ENCODE data around the gene GOT1. TPM values are rescaled to one million over a fixed set of nuclear protein-coding genes. Genes with fewer than 3 reads are reported as not detected.

GOT1 gene
- 65.7 and 78.3 TPM in 2 replicates for total RNA-seq (2021)
- Bru-seq, nascent RNA, result percentile 79 among the genes with signal in this experiment
- BruChase-seq, experiment 1, labeled RNA remaining after a 2-hour chase, result percentile 67 among the genes with signal in this experiment
- BruChase-seq, experiment 2, labeled RNA remaining after a 6-hour chase, result percentile 74 among the genes with signal in this experiment
- long read RNA-seq, transcript GOT1-201 (9 exons, 2,923 nt), result major isoform, 309 of 332 reads
- long read RNA-seq, partial matches to known transcripts, result 4 of 332 reads
- long read RNA-seq, other reads (novel, unspliced or antisense), result 19 of 332 reads

GRCh38 chr10:99430451-99431189 lies at the start of gene GOT1:
GOT1 (minus strand) TSS chr10:99430624; CDS start chr10:99430565, 59 bp downstream.
- BruUV-seq (replicated peaks), result no TSS peak
- peak; percentile 99 for DNase-seq (ENCODE audit: low spot score)
- Histone ChIP-seq H3K9me3 (ENCODE audit: low read depth, low read length, poor library complexity, severe bottlenecking) (no peaks in the 10 kb centered on the region), H3K27me3 (replicated peaks; ENCODE audit: insufficient read depth, low read depth, low read length, poor library complexity) (no peaks in the 10 kb centered on the region), H3K27ac (ENCODE audit: low read depth, low read length, poor library complexity, severe bottlenecking) (peak within 1 kb of the TSS; percentile 95), H3K4me3 (ENCODE audit: low read depth, low read length, poor library complexity, severe bottlenecking) (peak within 1 kb of the TSS; percentile 97), H3K4me1 (ENCODE audit: insufficient read depth, low read length, poor library complexity, severe bottlenecking) (peaks cover 13% of the 10 kb centered on the region), H3K36me3 (ENCODE audit: insufficient read depth, low read length, poor library complexity, severe bottlenecking) (no peaks in the 10 kb centered on the region)
- CTCF ChIA-PET, result interaction anchor here (0.5 to 1.0 kb wide), 2 partner anchors 163 to 181 kb away, joined by 3 to 4 read pairs; no protein-coding TSS in a partner anchor
- intact Hi-C loops (cut with micrococcal nuclease; ENCODE audit: unreplicated experiment), result no loop called here
- POLR2A ChIA-PET (ENCODE audit: low non-redundant PET), result interaction anchor here (0.5 kb wide), 1 partner anchor 13 kb away, joined by 3 read pairs; no protein-coding TSS in a partner anchor
- TF ChIP-seq CTCF (conservative IDR thresholded peaks at IDR 0.05; ENCODE audit: low read depth, low read length) (no peak), EZH2 (IDR thresholded peaks at IDR 0.05; ENCODE audit: borderline replicate concordance, low read depth, low read length, poor library complexity, severe bottlenecking) (no peak)

- Histone ChIP-seq H3K27ac (ENCODE audit: low read depth, low read length, poor library complexity, severe bottlenecking) (no peak overlapping the region), H3K9me3 (ENCODE audit: low read depth, low read length, poor library complexity, severe bottlenecking) (no peaks in the 10 kb centered on the region), H3K4me3 (ENCODE audit: low read depth, low read length, poor library complexity, severe bottlenecking) (no peak overlapping the region), H3K4me1 (ENCODE audit: insufficient read depth, low read length, poor library complexity, severe bottlenecking) (no peaks in the 10 kb centered on the region), H3K36me3 (ENCODE audit: insufficient read depth, low read length, poor library complexity, severe bottlenecking) (no peaks in the 10 kb centered on the region), H3K27me3 (replicated peaks; ENCODE audit: insufficient read depth, low read depth, low read length, poor library complexity) (peaks cover 12% of the 10 kb centered on the region)
- no TSS peak for BruUV-seq (replicated peaks)
- CTCF ChIA-PET, result no interaction called here
- POLR2A ChIA-PET (ENCODE audit: low non-redundant PET), result no interaction called here
- TF ChIP-seq EZH2 (IDR thresholded peaks at IDR 0.05; ENCODE audit: borderline replicate concordance, low read depth, low read length, poor library complexity, severe bottlenecking) (no peak), CTCF (conservative IDR thresholded peaks at IDR 0.05; ENCODE audit: low read depth, low read length) (no peak)
- intact Hi-C loops (cut with micrococcal nuclease; ENCODE audit: unreplicated experiment), result no loop called here
- no peak for DNase-seq (ENCODE audit: low spot score)
Observed at GRCh38 chr10:99470327-99470726, 39.9 kb upstream of the GOT1 start.

GRCh38 chr10:99467236-99467999 lies 37.0 kb upstream of the GOT1 start:
- Histone ChIP-seq H3K9me3 (ENCODE audit: low read depth, low read length, poor library complexity, severe bottlenecking) (no peaks in the 10 kb centered on the region), H3K4me1 (ENCODE audit: insufficient read depth, low read length, poor library complexity, severe bottlenecking) (no peaks in the 10 kb centered on the region), H3K36me3 (ENCODE audit: insufficient read depth, low read length, poor library complexity, severe bottlenecking) (no peaks in the 10 kb centered on the region), H3K4me3 (ENCODE audit: low read depth, low read length, poor library complexity, severe bottlenecking) (no peak overlapping the region), H3K27me3 (replicated peaks; ENCODE audit: insufficient read depth, low read depth, low read length, poor library complexity) (peaks cover 2% of the 10 kb centered on the region), H3K27ac (ENCODE audit: low read depth, low read length, poor library complexity, severe bottlenecking) (no peak overlapping the region)
- CTCF ChIA-PET, result no interaction called here
- no peak for DNase-seq (ENCODE audit: low spot score)
- BruUV-seq (replicated peaks), result no TSS peak
- TF ChIP-seq CTCF (conservative IDR thresholded peaks at IDR 0.05; ENCODE audit: low read depth, low read length) (no peak), EZH2 (IDR thresholded peaks at IDR 0.05; ENCODE audit: borderline replicate concordance, low read depth, low read length, poor library complexity, severe bottlenecking) (no peak)
- intact Hi-C loops (cut with micrococcal nuclease; ENCODE audit: unreplicated experiment), result no loop called here
- POLR2A ChIA-PET (ENCODE audit: low non-redundant PET), result no interaction called here

Data from A673 (cell line).